ENCODE measurements around the gene NEXN. TPM values are rescaled to one million over a fixed set of nuclear protein-coding genes. Genes with fewer than 3 reads are reported as not detected.
"Not testable (repeated sequence)": the region's sequence is repeated elsewhere in the genome, so short reads cannot be mapped to it uniquely, and the experiment has no call there.

Gene NEXN
- total RNA-seq, 1 experiment from 2014 or later: 0.92 TPM

DNA sequence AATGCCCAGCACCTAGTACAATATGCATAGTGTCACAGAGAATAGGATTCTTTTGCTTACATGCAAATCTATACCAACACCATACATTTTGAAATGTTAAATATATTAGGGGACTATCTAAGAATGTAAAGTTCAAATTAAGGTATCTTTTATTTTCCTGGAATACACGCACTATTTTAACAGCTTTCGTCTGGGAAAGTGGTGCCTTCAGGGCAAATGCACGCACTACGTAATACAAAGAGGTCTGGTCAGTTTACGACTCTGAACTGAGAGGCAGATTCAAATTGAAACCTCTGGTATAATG lies 89.5 kb downstream of the NEXN start:
- ChIA-PET CTCF (interaction anchor here (0.7 to 2.4 kb wide), 4 partner anchors 27 to 221 kb away, joined by 3 to 11 read pairs (median 6); partner anchors contain the start of gene DNAJB4), POLR2A (ENCODE audit: unreplicated experiment) (interaction anchor here (0.5 to 2.1 kb wide), 3 partner anchors 24 to 124 kb away, joined by 4 to 77 read pairs (median 5); partner anchors contain the start of gene DNAJB4)
- peaks cover 51% of the 10 kb centered on the region for H4K20me1 ChIP-seq (ENCODE audit: insufficient read depth)
- H2AFZ ChIP-seq: no peak overlapping the region
- peaks cover 36% of the 10 kb centered on the region for H3K4me1 ChIP-seq (replicated peaks; ENCODE audit: insufficient read depth)
- no peaks in the 10 kb centered on the region for H3K9me2 ChIP-seq (ENCODE audit: insufficient read depth)
- peaks cover 92% of the 10 kb centered on the region for H3K79me2 ChIP-seq (ENCODE audit: low read depth)
- no peak for DNase-seq
- H3K4me3 ChIP-seq: peak overlapping the region; percentile 80
- H3K27me3 ChIP-seq (ENCODE audit: insufficient read depth, low read depth): no peaks in the 10 kb centered on the region
- BruUV-seq (replicated peaks): no TSS peak
- intact Hi-C loops (cut with micrococcal nuclease; ENCODE audit: unreplicated experiment): no loop called here
- H3K36me3 ChIP-seq (ENCODE audit: low read depth): peaks cover 38% of the 10 kb centered on the region
- H3K9me3 ChIP-seq (ENCODE audit: insufficient read depth, low read depth): no peaks in the 10 kb centered on the region
- TF ChIP-seq, protein P1, sequence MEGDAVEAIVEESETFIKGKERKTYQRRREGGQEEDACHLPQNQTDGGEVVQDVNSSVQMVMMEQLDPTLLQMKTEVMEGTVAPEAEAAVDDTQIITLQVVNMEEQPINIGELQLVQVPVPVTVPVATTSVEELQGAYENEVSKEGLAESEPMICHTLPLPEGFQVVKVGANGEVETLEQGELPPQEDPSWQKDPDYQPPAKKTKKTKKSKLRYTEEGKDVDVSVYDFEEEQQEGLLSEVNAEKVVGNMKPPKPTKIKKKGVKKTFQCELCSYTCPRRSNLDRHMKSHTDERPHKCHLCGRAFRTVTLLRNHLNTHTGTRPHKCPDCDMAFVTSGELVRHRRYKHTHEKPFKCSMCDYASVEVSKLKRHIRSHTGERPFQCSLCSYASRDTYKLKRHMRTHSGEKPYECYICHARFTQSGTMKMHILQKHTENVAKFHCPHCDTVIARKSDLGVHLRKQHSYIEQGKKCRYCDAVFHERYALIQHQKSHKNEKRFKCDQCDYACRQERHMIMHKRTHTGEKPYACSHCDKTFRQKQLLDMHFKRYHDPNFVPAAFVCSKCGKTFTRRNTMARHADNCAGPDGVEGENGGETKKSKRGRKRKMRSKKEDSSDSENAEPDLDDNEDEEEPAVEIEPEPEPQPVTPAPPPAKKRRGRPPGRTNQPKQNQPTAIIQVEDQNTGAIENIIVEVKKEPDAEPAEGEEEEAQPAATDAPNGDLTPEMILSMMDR (conservative IDR thresholded peaks at IDR 0.05): no peak
- no peak for TF ChIP-seq EZH2 (IDR thresholded peaks at IDR 0.05; ENCODE audit: low read depth)
- peak overlapping the region; percentile 98 for H3K27ac ChIP-seq
- H3K4me2 ChIP-seq: peak overlapping the region; percentile 87
- peaks cover 36% of the 10 kb centered on the region; the same call in 1 of the 2 replicates for H3F3A ChIP-seq (ENCODE audit: insufficient read depth, low read depth)

DNA sequence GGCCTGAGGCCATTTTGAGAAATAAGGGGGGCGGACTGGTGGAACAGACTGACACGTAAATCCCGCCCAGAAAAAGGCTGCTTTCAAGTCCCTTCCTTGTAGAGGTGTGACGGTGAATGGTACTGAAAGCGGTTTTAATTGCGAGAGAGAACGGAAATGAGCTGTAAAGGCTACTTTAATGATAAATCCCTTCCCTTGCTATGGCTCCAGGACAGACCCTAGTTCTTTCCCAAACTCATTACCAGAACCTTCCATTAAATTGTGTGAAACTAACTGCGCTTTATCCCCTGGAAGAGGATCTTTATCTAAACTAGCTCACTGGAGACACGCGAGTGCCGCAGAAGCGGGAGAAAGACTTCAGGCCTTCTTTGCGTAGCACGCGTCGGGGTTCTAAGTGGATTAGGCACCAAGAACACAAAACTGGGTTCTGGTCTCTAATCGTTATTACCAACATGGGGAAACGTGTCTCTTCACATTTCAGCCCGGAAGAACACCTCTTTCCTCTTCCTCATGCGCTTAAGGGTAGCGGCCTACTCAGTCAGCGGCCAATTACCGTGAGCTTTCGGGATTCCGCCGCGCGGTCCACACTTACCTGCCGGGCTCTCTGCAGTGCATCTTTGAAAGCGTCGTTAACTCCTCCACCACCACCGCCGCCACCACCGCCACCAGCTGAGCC lies 90.0 kb downstream of the NEXN start:
- TF ChIP-seq, protein P1 (conservative IDR thresholded peaks at IDR 0.05): no peak
- no peak for TF ChIP-seq EZH2 (IDR thresholded peaks at IDR 0.05; ENCODE audit: low read depth)
- TSS peak; percentile 75 for BruUV-seq (replicated peaks)

DNA sequence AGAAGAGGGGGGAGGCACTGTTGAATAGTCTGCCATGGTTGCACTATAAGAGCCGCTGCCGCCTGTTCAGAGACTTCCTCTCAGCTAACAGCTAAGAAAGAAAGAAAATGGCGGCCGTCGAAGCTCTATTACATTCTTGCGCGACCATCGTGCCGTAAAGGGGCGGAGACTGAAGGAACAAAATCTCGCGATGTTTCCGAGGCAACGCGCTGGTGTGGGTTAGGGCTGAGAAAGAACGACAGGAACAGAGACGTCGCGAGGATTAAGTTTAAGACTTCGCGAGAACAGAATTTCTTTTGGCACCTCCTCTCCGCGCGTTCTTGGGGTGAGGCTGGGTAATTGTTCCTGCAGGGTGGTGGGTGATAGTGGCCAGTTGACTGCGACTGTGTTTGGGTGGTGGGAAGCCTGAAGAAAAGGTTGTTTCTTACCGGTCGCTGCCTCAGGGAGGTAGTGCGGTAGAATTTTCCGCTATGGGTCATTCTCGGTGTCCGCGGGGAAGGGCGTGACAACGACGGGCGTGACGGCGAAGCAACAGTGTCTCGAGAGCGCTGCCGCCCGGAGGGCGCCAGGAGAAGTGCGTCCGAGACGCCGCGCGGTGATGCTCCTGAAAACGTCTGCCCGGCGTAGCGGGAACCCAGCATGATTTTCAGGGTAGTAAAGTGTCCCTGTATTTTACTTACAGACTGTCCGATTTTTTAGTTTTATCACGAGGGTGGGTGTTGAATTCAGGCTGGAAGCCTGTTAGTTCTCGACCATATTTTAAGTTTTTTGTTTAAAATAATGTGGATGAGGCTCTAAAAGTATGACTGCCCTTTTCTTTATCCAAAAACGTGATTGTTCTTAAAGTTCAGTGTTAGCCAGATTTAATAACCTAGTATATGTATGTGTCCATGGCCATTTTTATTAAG lies 90.8 kb downstream of the NEXN start, which contains the start of gene FUBP1:
Gene FUBP1 (minus strand): TSS at position 104 of the 908 bp plus-strand sequence. CDS start 68 bp downstream, at position 36.
- peak within 1 kb of the TSS; percentile 83 for H2AFZ ChIP-seq
- H3K4me2 ChIP-seq: peak within 1 kb of the TSS; percentile 91
- H3K36me3 ChIP-seq (ENCODE audit: low read depth): peaks cover 43% of the 10 kb centered on the region
- H3K9me3 ChIP-seq (ENCODE audit: insufficient read depth, low read depth): no peaks in the 10 kb centered on the region
- no peaks in the 10 kb centered on the region for H3K27me3 ChIP-seq (ENCODE audit: insufficient read depth, low read depth)
- peaks cover 80% of the 10 kb centered on the region for H3K79me2 ChIP-seq (ENCODE audit: low read depth)
- TF ChIP-seq EZH2 (IDR thresholded peaks at IDR 0.05; ENCODE audit: low read depth): no peak
- TF ChIP-seq, protein P1 (conservative IDR thresholded peaks at IDR 0.05): peak; percentile 68
- H3K27ac ChIP-seq: peak within 1 kb of the TSS; percentile 98
- peak; percentile 93 to 97 for DNase-seq
- peaks cover 36% of the 10 kb centered on the region for H3K4me1 ChIP-seq (replicated peaks; ENCODE audit: insufficient read depth)
- peaks cover 36% of the 10 kb centered on the region; the same call in 1 of the 2 replicates for H3F3A ChIP-seq (ENCODE audit: insufficient read depth, low read depth)
- H4K20me1 ChIP-seq (ENCODE audit: insufficient read depth): peaks cover 38% of the 10 kb centered on the region
- peak within 1 kb of the TSS; percentile 80 for H3K4me3 ChIP-seq
- BruUV-seq (replicated peaks): TSS peak; percentile 73
- no peaks in the 10 kb centered on the region for H3K9me2 ChIP-seq (ENCODE audit: insufficient read depth)
- ChIA-PET CTCF (interaction anchor here (1.1 to 2.4 kb wide), 3 partner anchors 25 to 135 kb away, joined by 3 to 11 read pairs (median 10); partner anchors contain the start of gene DNAJB4), POLR2A (ENCODE audit: unreplicated experiment) (interaction anchor here (0.6 to 2.1 kb wide), 11 partner anchors 11 to 1085 kb away, joined by 3 to 77 read pairs (median 5); partner anchors contain the start of genes DNAJB4 and MIGA1)
- intact Hi-C loops (cut with micrococcal nuclease; ENCODE audit: unreplicated experiment): loop anchor here (1.0 kb wide), 2 partner anchors 25 to 135 kb away; partner anchors contain the start of gene DNAJB4

More for the DNA sequence above, 90.0 kb downstream of the NEXN start:
- intact Hi-C loops (cut with micrococcal nuclease; ENCODE audit: unreplicated experiment): no loop called here
- Histone ChIP-seq H3K4me1 (replicated peaks; ENCODE audit: insufficient read depth) (peaks cover 36% of the 10 kb centered on the region), H2AFZ (peak overlapping the region; percentile 83), H3K9me2 (ENCODE audit: insufficient read depth) (no peaks in the 10 kb centered on the region), H3K4me3 (peak overlapping the region; percentile 80), H3K27ac (peak overlapping the region; percentile 98), H3F3A (ENCODE audit: insufficient read depth, low read depth) (peaks cover 36% of the 10 kb centered on the region; the same call in 1 of the 2 replicates), H3K9me3 (ENCODE audit: insufficient read depth, low read depth) (no peaks in the 10 kb centered on the region), H4K20me1 (ENCODE audit: insufficient read depth) (peaks cover 46% of the 10 kb centered on the region), H3K27me3 (ENCODE audit: insufficient read depth, low read depth) (no peaks in the 10 kb centered on the region), H3K36me3 (ENCODE audit: low read depth) (peaks cover 38% of the 10 kb centered on the region), H3K79me2 (ENCODE audit: low read depth) (peaks cover 88% of the 10 kb centered on the region), H3K4me2 (peak overlapping the region; percentile 87)
- CTCF ChIA-PET: interaction anchor here (0.7 to 2.4 kb wide), 4 partner anchors 26 to 222 kb away, joined by 3 to 11 read pairs (median 6); partner anchors contain the start of gene DNAJB4
- POLR2A ChIA-PET (ENCODE audit: unreplicated experiment): interaction anchor here (0.5 to 2.1 kb wide), 9 partner anchors 12 to 1084 kb away, joined by 3 to 77 read pairs (median 5); partner anchors contain the start of genes DNAJB4 and MIGA1
- peak; percentile 71 to 97 for DNase-seq

DNA sequence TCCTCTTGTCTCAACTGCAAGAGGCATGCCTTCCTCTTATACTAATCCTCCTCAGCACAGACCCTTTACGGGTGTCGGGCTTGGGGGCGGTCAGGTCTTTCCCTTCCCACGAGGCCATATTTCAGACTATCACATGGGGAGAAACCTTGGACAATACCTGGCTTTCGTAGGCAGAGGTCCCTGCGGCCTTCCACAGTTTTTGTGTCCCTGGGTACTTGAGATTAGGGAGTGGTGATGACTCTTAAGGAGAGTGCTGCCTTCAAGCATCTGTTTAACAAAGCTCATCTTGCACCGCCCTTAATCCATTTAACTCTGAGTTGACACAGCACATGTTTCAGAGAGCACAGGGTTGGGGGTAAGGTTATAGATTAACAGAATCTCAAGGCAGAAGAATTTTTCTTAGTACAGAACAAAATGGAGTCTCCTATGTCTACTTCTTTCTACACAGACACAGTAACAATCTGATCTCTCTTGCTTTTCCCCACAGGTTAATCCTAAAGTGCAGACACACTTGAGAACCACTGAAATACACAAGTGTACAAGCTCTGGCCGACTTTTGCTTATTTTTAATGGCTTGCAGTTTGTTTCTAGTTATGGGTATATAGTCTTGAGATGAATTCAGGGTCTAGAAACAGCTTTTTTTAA lies 95.0 kb downstream of the NEXN start:
- H3K9me2 ChIP-seq (ENCODE audit: insufficient read depth); H3K27me3 ChIP-seq (ENCODE audit: insufficient read depth, low read depth); H4K20me1 ChIP-seq (ENCODE audit: insufficient read depth); intact Hi-C loops (cut with micrococcal nuclease; ENCODE audit: unreplicated experiment); BruUV-seq (replicated peaks); CTCF ChIA-PET; H3K4me2 ChIP-seq; H2AFZ ChIP-seq; H3K4me3 ChIP-seq; H3K9me3 ChIP-seq (ENCODE audit: insufficient read depth, low read depth); POLR2A ChIA-PET (ENCODE audit: unreplicated experiment); DNase-seq; H3K27ac ChIP-seq: not testable (repeated sequence)
- Histone ChIP-seq H3K79me2 (ENCODE audit: low read depth) (peaks cover 45% of the 10 kb centered on the region), H3K4me1 (replicated peaks; ENCODE audit: insufficient read depth) (peaks cover 11% of the 10 kb centered on the region), H3F3A (ENCODE audit: insufficient read depth, low read depth) (peaks cover 10% of the 10 kb centered on the region; the same call in 1 of the 2 replicates), H3K36me3 (ENCODE audit: low read depth) (peaks cover 13% of the 10 kb centered on the region)

Measured in PC-9 (cell line).